Measurements from ENCODE around the gene ART3.

DNA sequence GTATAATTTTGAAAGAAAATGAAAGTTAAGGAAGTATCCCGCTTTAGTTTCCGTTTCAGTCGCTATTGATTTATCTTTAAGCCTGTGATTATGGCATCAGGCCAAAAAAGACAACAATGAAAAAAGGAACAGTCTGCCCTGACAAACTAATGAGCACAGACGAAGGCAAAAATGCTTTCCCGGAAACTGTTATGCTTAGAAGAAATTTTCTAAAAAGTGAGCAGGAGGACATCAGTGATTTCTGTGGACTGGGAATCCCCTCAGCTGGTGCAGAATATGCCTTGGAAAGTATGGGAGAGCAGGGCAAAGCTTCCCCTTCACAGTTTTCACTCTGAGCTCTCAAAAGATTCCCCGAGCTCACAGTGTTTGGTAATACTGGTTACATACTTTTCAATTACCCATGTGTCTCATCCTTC lies 46.2 kb upstream of the ART3 start:
- TF ChIP-seq, protein P1, sequence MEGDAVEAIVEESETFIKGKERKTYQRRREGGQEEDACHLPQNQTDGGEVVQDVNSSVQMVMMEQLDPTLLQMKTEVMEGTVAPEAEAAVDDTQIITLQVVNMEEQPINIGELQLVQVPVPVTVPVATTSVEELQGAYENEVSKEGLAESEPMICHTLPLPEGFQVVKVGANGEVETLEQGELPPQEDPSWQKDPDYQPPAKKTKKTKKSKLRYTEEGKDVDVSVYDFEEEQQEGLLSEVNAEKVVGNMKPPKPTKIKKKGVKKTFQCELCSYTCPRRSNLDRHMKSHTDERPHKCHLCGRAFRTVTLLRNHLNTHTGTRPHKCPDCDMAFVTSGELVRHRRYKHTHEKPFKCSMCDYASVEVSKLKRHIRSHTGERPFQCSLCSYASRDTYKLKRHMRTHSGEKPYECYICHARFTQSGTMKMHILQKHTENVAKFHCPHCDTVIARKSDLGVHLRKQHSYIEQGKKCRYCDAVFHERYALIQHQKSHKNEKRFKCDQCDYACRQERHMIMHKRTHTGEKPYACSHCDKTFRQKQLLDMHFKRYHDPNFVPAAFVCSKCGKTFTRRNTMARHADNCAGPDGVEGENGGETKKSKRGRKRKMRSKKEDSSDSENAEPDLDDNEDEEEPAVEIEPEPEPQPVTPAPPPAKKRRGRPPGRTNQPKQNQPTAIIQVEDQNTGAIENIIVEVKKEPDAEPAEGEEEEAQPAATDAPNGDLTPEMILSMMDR (IDR thresholded peaks at IDR 0.05): no peak
- TF ChIP-seq, protein P2, sequence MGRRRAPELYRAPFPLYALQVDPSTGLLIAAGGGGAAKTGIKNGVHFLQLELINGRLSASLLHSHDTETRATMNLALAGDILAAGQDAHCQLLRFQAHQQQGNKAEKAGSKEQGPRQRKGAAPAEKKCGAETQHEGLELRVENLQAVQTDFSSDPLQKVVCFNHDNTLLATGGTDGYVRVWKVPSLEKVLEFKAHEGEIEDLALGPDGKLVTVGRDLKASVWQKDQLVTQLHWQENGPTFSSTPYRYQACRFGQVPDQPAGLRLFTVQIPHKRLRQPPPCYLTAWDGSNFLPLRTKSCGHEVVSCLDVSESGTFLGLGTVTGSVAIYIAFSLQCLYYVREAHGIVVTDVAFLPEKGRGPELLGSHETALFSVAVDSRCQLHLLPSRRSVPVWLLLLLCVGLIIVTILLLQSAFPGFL (CRISPR knock-in tag; IDR thresholded peaks at IDR 0.05; ENCODE audit: borderline replicate concordance): no peak
